Left hindlimb (tissue), 1 donor: ENCODE measurements around the gene CLN6.
"Not testable (repeated sequence)": the region's sequence is repeated elsewhere in the genome, so short reads cannot be mapped to it uniquely, and the experiment has no call there.

Experiments used
- DNase-seq: peaks from one replicate; pipeline ENCODE4 v3.0.0-alpha.2; 2018

CLN6 gene

DNA sequence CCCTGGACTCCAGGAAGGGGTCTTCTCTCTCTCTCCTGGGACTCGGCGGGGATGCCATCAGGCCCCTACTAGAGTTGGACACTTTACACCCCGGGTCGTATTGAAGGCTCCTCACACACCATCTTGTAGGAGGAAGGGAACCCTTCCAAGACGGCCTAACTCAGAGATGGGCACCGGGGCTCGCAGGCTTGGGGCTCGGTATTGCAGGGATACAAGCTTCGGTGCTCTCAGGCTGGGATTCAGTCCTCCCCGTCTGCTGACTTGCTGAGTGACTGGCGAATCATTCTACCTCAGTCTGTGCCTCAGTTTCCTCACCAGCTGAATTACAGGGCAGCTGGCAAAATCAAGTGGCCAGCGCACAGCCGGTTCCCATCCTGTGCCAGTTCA is 24.0 kb downstream of the CLN6 start:
- no peak for DNase-seq

DNA sequence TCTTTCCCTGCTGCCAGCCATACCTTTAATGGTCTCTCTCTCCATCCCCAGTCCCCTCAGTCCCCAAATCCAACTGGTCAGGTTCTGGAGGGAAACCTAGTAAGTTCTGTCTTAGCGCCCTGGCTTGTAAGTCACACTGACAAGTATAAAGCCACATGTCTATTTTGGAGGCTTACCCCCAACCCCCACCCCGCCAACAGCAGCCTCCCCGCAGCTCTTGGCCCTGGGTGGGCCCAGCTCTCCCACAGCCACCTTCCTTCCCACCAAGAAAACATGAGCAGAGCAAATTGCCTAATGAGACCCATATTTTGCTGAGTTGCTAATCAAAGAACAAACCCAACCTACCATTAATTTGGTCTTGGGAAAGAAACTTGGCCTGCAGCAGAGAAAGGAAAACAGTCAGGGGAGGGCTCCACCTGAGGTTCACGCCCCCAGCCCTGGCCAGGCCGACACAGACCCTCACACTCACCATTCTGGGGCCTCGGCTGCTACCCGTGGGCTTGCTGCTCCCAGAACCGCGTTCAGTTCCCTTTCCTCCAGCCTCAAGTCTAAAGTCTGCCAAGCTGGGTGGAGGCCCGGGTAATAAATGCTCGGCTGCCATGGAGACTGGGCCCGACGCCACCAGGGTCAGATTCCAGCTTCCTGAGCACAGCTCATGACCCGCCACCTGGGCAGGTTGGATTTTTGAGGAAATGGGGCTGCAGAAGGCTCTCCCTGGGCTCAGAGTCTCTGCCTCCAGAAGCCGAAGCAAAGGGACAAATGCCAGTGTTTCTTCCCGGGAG is 24.6 kb downstream of the CLN6 start, which contains the start of gene CALML4:
Gene CALML4, minus strand, starts transcription at position 557 of the 782 bp plus-strand sequence. Its CDS starts 85 bp downstream, at position 472.
- DNase-seq, result peak; percentile 88

DNA sequence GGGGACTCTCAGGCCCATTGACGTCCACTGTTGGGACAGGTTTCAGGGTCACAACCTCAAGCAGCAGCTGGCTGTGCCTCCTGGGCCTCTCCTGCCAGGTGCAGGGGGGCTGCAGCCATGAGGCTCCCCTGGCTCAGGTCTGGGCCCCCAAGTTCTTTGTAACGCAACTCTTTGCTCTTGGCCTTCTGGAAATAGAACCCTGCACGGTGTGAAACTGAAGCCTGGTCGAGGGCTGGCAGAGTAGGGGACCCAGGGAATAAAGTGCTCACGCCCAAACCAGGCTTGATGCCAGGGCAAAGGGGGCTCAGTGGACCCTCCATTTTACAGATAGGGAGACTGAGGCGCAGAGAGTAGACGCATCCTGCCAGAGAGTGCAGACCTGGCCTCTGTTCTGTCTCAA is 25.2 kb downstream of the CLN6 start:
- no peak for DNase-seq

DNA sequence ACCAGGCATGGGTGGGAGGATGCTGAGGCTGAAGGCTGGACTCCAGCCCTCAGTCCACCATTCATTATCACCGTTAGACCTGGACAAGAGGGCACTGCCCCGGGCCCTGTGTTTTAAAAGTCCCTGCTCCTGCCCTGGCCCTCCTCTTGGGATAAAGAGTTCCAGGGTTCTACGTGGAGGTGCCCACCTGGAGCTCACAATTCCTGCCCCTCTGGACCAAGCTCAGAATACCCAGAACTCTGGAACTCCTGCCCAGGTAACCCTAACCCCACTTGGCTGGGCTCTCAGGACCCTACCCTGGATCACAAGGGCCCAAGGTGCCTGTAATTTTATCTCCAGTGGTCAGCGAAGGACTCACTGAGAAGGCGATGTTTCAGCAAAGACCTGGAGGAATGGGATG is 25.6 kb downstream of the CLN6 start:
- DNase-seq, result no peak

DNA sequence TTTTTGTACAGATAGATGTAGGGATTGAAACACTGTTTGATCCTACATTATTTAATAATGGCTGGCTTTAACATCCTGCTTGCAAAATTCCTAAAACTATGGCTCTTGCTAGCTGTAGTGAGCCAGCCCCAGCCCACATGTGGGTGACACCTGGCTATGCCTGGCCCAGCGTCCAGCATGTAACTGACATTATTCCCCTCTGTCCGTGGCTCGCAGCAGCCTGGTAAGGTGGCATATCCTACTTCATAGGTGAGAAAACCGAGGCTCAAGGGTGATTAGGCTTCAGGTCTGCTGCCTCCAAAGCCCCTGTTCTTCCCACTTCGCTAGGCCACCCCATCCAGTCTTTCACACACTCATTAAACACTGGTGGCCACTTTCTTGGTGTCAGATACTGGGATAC is 26.0 kb downstream of the CLN6 start:
- DNase-seq, result no peak

DNA sequence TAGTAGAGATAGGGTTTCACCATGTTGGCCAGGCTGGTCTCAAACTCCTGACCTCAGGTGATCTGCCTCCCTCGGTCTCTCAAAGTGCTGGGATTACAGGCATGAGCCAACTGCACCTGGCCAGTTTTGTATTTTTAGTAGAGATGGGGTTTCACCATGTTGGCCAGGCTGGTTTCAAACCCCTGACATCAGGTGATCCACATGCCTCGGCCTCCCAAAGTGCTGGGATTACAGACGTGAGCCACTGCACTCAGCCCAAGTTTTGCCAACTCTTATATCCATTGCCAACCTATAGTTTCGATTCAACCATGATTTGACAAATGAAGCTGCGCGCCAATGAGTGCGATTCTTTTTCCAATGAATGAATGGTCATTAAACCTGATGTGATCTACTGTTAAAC is 26.5 kb downstream of the CLN6 start:
- not testable (repeated sequence) for DNase-seq

DNA sequence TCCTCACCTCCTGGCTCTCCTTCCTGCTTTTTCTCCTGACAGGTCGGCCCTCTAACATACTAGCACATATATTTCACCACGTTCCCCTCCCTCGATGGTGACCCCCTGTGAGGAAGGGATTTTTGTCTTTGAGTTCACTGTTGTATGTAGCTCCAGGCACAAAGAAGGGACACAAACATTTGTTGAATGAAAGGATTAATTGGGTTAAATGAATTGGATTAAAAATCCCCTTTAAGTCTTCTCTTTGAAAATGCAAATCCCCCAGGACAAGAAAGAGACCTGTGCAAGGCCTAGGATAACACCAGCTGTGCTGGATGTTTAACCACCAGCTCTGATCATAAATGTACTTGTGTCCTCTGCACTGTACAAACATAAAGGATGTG is 27.7 kb downstream of the CLN6 start:
- DNase-seq, result no peak

DNA sequence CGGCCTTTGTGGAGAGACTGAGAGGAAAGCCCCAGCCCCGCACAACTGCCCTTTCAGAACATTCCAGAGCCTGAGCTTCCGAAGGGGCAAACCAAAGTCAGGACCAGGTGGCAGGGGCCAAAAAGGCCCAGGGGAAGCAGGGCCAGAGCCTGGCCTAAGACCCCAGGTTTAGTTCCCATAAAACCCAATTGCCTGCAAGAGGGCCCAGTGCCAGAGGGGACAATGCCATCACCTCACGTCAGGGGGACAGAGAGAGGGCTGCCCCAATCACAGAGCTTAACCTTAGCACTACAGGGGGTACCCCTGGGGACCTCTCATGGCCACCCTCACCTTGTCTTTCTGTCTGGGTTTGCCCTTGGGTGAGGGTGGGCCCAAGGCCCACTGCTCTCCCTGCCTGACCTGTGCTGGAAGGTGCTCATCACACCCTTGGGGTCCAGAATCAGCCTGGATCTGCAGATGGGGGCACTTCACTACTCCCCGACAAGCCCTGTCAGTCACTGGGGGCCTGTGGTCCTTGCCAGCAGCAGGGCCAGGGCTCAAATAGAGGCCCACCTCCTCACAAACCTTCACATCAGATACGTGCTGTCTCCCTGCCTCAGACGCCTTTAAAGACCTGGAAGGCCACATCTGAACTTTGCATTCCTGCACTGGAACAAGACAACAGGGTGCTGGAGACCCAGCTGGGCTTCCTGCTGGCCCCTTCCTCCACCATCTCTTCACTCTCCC is 28.2 kb downstream of the CLN6 start:
- DNase-seq, result no peak

DNA sequence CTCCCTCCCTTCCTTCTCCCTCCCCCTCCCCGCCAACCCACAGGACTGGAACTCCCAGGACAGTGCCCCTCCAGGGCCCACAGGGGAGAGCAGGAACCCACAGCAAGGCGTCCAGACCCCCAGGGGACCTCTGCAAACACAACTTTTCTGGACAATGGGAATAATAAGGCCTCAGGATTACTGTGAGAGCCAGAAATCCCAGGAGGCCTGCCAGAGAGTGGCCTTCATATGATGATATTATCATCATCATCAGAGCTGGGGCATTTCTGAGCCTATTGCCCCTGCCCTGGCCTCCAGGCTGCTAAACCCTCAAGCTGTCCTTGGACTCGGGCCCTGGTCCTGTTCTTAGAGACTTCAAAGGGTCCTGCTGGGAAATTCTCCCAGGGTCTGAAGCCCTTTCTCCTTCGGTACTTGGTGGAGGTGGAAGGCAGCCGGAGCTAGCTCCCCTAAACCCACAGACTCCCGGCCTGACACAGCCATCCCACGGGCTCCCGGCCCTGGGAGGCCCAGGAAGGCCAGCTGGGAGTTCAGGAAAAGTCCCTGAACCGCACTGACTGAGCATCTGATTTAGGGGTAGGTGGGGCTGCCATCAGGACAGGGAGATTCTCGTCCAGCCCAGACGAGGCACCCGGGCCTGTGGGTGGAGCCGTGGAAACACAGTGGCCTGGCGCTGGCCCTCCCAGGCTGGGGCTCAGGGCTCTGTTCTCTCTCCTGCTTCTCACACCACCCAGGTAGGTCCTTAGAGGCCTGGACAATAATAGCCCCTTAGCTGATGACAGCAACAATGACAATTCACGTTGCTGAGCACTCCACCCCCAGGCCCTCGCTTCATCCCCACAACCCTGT is 29.3 kb downstream of the CLN6 start:
- no peak for DNase-seq

DNA sequence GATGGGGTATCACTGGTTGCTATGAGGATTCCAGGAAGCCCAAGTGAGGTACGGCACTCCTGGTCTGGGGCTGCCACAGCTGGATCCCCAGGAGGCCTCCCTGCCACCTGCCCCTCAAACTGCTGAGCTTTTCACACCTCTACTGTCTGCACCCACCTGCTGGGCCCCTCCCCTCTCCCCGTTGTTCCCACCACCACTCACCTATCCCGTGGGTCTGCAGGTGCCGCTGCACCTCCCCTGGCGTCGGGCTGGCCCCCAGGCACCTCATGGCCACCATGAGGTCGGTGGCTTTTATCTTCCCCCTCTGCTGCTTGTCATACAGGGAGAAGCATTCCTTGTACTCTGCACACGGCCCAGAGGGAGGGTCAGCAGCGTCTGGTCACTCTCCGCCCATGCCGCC is 30.2 kb downstream of the CLN6 start:
- no peak for DNase-seq

DNA sequence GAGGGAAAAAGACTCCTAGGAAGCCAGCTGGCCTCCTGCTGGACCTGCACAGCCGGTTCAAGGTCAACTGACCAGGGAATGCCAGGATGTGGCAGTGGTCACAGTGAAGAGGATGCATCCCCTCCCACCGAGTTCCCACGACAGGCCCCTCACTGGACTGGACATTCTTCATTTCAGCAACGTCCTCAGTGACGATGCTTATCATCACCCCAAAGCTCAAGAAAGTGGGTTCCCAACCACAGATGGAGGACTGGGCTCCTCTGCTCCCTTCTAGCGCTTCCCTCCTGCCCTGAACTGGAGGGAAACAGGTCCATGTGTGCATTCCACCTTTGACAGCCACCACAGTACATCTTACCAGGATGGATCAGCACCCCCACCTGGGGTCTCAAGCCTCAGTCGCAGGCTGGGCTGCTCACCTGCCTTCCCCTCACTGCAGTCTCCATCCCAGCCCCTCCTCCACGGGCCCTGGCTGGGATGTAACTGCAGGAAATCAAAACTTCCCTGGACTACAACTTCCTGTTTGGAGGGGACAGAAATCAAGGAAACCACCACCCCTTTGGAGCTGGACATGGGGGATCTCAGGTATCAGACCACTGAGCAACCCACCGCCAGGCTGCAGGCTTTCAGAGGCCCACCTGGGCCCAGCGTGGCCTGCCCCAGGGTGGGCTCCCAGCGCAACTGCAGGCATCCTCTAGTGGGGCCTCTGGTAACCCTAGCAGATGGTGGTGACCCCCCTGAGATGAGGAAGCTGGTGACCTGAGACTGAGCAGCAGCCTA is 31.7 kb downstream of the CLN6 start:
- no peak for DNase-seq

DNA sequence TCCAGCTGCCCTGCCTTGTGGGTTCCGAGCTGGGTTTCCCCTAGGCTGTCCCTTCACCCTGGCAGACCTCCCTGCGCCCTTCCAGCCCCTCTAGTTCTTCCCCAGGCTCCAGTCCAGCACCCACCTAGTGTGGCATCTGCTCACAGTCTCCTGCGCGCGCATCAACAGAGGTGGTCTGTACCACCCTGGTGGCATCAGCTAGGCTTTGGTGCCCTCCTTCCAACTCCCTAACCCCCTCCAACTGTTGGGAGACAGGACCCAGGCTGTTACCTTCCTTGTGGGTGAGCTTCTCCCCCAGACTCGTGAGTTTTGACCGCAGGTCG is 32.4 kb downstream of the CLN6 start:
- no peak for DNase-seq

DNA sequence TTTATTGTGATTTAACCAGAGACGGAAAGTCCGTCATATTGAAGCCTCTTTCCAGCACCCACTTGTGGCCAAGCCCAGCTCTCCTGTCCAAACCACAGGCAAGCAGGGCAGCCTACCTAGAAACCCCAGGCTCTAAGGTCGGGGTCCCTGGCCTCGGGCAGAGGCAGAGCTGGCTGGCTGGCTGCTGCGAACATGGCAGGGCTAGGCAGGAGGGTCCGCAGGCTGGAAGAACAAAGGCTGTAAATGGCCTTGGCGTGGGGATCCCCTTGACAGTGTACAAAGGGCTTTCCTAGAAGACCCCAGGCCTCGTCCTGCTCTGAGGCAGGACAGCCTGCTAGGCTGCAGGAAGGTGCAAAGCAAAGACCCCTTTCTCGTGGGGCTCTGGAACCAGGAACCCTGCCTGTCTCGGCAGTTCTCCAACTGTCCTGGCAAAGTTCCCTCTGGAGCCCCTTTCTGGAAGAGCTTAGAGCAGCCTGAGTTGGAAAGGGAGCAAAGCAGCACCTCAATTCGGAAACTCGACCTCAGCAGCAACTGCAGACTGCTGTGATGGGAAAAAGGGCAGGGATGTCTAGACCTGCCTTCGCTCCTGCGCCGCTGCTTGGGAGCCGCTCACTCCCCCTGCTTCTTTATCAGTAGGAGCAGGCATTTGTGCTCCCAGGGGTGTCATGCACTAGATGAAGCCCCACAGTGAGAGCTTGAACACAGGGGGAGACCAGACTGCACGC is 32.9 kb downstream of the CLN6 start:
- no peak for DNase-seq

DNA sequence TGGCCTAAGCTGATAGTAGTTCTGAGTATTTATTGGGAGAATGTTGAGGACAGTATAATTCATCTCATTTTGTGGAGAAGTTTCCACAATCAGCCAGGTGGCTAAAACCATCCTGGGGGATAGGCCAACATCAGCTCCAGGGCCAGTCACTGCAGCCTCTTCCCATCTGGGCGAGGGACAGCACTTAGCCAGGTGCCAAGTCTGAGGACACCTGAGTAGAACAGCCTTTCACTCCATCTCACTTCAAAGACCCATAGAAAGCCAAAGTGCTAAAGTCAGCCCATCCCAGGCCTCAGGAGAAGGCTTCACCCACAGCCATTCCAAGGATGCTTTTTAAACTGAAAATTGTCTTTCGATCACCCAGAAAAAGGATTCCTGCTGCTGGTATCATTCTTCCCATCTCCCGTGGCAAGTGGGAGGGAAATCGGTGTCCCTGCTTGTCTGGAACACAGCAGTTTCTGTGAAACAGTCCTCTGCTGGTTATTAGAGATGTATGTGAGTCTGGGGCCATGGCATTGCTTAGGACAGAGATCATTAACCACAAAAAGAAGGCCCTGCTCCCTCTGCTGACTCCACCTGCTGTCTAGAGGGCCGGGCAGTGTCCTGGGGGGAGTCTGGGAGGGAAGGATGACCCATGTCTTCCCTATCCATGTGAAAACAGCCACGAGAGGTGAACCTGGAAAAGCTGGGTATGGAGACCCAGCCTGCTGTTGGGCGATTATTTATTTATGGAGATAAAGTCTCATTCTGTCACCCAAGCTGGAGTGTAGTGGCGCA is 34.0 kb downstream of the CLN6 start:
- no peak for DNase-seq

DNA sequence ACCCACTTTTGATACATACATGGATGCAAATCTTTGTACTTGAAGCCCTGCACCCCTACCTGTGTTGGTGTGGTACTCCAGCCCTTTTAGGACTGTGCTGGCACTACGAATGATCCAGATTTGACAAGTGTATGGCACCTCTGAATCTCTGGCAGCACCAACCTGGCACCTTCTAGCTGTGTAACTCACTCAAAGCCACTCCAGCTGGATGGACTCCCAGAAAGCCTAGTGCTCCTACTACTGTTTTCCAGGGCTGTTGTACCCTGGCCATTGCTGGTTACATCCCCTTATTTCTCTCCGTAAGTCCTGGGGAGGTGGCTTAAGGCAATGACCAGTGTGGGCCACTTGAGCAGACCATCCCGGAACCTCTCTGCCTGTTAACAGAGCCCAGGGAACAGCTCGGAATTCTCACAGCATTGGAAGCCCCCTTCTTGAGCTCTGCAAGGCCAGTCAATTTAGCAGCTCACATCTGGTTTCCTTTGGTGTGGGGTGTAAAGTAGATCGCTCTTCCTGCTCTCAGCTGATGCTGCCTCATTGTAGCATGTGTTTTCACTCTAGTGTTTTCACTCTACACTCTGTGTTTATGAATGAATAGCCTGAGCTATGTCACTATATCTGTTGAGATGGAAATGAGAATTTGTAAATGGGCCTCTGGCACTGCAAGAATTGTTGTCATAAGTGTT is 36.6 kb downstream of the CLN6 start:
- DNase-seq, result no peak

DNA sequence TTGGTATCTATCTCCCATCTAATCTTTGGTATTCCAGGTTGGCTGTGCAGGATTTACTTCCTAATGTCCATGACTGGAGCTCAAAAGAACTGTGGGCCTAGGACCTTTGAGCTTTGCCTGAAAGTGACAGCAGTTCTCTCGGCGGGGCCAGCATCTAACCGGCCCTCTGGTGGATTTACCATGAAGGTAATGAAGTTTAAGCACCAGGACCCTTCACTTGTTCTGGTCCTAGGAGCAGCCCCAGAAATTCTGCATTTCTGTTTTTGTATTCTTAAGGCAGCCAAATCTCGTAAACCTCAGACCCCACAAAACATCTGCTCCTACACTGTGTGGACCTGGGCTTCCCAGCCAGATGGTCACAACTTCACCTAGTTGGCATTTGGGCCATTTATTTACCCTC is 37.4 kb downstream of the CLN6 start:
- DNase-seq, result no peak

DNA sequence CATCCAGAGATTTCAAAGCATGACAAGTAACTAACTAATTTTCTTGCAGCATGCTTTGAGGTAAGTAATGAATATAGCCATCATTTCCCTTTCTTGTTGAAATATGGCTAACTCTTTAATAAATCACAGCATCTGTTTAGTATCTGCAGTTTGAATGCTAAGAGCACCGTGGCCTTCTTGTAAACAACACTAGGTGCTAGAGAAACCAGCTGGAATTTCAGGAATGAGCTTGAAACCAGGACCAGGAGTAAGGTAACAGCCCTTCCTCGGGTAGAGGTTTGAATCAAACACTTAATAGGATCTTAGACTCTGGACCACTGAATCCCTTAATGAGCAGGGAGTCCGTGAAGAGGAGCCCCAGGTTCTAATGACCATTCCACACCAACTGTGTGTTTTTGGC is 38.0 kb downstream of the CLN6 start:
- DNase-seq, result no peak

DNA sequence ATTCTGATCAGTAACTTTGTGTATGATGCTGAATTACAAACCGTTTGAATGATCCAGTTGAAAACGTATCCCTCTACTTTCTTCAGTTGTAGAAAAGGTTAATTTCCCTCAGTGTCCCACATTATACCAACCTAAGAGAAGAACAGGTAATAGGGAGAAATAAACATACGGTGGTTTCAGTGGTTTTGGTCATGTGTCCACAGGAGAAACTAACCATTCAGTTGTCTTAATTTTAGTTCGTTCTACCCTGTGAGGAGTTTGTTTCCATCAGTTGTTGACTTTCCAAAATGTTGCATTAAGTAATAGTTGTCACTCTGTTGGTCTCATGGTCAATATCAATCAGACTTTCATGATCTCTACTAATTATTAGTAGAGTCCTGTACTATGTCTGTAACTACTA is 39.5 kb downstream of the CLN6 start:
- no peak for DNase-seq

DNA sequence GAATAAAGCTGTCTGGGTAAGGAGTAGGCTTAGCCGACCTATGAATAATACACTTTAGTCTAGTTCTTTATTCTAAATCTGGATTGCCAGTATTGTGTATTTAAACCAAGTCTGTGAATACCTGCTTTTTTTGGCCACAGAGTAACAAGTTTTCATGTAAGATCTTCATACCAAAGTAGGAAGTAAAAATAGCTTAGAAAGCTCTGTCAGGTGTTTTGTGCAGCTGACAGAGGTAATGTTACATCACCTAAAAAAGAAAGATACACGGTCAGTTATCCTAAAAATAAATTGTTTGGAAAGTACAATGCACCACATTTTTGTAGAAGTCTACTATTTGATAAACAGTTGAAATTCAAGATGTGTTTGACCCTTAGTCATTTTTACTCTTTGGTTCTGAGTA is 40.9 kb downstream of the CLN6 start:
- no peak for DNase-seq

DNA sequence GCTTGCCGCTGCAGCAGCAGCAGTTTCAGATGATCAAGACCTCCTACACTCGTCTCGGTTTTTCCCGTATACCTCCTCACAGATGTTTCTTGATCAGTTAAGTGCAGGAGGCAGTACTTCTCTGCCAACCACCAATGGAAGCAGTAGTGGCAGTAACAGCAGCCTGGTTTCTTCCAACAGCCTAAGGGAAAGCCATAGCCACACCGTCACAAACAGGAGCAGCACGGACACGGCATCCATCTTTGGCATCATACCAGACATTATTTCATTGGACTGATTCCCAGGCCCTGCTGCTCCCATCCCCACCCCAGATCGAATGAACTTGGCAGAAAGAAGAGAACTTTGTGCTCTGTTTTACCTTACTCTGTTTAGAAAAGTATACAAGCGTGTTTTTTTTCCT is 42.0 kb downstream of the CLN6 start:
- peak; percentile 81 for DNase-seq
